Measurements from ENCODE around the gene CCDC63. TPM values are rescaled to one million over a fixed set of nuclear protein-coding genes. Genes with fewer than 3 reads are reported as not detected.

Gene CCDC63
- total RNA-seq, 4 donors from 2014 or later, result not detected

DNA sequence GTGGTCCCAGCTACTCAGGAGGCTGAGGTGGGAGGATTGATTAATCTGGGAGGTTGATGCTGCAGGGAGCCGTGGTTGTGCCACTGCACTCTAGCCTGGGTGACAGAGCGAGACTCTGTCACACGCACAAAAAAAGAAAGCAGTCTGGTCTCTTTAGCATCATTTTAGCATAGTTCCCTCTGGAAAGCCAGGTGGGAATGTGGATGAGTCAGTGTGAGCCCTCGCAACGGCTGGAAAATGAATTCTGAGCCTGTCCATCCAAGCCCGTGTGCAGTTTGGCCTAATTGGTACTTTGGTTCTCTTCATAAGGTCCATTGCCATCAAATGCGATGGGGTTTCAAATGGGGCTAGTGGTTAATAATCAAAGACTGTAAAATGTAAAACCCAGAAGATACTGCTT is 71.2 kb downstream of the CCDC63 start:
- Histone ChIP-seq H3K27ac (no peak overlapping the region), H3K36me3 (no peaks in the 10 kb centered on the region), H3K9me3 (no peaks in the 10 kb centered on the region), H3K4me3 (no peak overlapping the region), H3K4me1 (no peaks in the 10 kb centered on the region), H3K27me3 (no peaks in the 10 kb centered on the region)
- no peak for DNase-seq
- intact Hi-C loops (cut with DNase I; ENCODE audit: low total_unique reads), result no loop called here
- TF ChIP-seq POLR2A (IDR thresholded peaks at IDR 0.05), result no peak
- TF ChIP-seq, protein P1, sequence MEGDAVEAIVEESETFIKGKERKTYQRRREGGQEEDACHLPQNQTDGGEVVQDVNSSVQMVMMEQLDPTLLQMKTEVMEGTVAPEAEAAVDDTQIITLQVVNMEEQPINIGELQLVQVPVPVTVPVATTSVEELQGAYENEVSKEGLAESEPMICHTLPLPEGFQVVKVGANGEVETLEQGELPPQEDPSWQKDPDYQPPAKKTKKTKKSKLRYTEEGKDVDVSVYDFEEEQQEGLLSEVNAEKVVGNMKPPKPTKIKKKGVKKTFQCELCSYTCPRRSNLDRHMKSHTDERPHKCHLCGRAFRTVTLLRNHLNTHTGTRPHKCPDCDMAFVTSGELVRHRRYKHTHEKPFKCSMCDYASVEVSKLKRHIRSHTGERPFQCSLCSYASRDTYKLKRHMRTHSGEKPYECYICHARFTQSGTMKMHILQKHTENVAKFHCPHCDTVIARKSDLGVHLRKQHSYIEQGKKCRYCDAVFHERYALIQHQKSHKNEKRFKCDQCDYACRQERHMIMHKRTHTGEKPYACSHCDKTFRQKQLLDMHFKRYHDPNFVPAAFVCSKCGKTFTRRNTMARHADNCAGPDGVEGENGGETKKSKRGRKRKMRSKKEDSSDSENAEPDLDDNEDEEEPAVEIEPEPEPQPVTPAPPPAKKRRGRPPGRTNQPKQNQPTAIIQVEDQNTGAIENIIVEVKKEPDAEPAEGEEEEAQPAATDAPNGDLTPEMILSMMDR (IDR thresholded peaks at IDR 0.05), result no peak

DNA sequence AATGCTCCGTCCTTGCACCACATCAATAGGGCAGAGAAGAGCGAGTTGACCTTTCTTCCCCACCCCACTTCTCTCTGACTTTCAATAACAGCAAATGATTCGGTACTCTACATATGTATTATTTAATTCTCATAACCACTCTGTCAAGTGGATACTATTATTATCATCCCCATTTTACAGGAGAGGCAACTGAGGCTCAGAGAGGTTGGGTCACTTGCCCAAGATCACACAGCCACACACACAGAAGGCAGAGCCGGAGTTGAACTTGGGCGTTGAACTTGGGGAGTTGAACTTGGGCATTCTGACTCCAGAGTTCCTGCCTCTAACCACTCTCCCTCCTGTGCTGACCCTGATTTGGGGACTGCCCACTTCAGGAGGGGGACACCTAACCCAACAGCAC is 72.9 kb downstream of the CCDC63 start:
- Histone ChIP-seq H3K27ac (no peak overlapping the region), H3K4me1 (no peaks in the 10 kb centered on the region), H3K9me3 (no peaks in the 10 kb centered on the region), H3K4me3 (no peak overlapping the region), H3K36me3 (no peaks in the 10 kb centered on the region), H3K27me3 (no peaks in the 10 kb centered on the region)
- no peak for DNase-seq
- intact Hi-C loops (cut with DNase I; ENCODE audit: low total_unique reads), result no loop called here
- no peak for TF ChIP-seq POLR2A (IDR thresholded peaks at IDR 0.05)
- TF ChIP-seq, protein P1 (IDR thresholded peaks at IDR 0.05), result no peak

DNA sequence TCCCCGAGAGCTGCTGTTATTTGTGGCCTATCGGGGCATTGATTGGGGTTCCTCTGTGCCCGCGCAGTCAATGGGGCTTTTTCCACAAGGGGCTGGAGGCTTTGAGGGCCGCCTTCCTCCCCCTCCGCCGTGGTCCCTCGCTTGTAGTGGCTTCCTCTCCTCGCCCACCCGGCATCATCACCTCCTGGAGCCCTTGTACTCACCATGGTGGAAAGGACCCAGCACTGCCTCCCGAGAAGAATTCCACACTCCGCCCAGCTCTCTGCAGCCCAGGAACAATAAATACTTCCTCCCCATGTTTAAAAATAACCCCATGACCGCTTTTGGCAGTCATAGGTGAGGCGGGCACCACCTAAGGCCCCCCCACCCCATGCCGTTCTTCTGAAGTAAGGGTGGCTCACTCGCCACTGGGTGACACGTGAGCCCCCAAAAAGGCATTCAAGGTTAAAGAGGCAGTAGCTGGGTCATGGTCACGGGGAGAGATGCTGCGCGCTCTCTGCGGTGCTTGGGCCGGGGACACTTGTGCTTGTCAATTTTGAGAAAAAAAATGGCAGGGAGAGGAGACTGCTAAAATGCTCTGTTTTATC is 73.6 kb downstream of the CCDC63 start, which contains the start of gene MYL2:
MYL2 (minus strand) TSS at position 256 of the 587 bp plus-strand sequence; CDS start at position 206, 50 bp downstream.
- Histone ChIP-seq H3K27ac (no peak within 1 kb of the TSS), H3K27me3 (no peaks in the 10 kb centered on the region), H3K4me3 (no peak within 1 kb of the TSS), H3K9me3 (no peaks in the 10 kb centered on the region), H3K4me1 (no peaks in the 10 kb centered on the region), H3K36me3 (no peaks in the 10 kb centered on the region)
- no peak for DNase-seq
- intact Hi-C loops (cut with DNase I; ENCODE audit: low total_unique reads), result no loop called here
- TF ChIP-seq, protein P1 (IDR thresholded peaks at IDR 0.05), result no peak
- TF ChIP-seq POLR2A (IDR thresholded peaks at IDR 0.05), result no peak

DNA sequence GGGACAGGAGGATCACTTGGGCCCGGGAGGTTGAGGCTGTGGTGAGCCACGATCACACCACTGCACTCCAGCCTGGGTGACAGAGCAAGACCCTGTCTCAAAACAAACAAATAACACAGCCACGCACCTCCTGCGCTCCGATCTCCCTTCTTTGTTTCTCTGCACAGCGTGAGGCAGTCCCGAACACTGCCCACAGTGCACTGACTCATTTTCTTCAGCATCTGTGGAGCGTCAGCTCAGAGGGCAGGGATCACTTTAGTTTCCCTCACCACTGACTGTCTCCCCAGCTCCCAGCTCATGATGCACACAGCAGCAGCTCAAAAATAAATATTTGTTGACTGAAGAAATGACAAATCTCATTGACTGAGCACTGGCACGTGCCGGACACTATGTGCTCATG is 74.5 kb downstream of the CCDC63 start:
- H3K4me3 ChIP-seq, result no peak overlapping the region
- intact Hi-C loops (cut with DNase I; ENCODE audit: low total_unique reads), result no loop called here
- H3K9me3 ChIP-seq, result no peaks in the 10 kb centered on the region
- no peak for TF ChIP-seq POLR2A (IDR thresholded peaks at IDR 0.05)
- TF ChIP-seq, protein P1 (IDR thresholded peaks at IDR 0.05), result no peak
- DNase-seq, result no peak
- no peaks in the 10 kb centered on the region for H3K4me1 ChIP-seq
- H3K27ac ChIP-seq, result no peak overlapping the region
- H3K36me3 ChIP-seq, result no peaks in the 10 kb centered on the region
- H3K27me3 ChIP-seq, result no peaks in the 10 kb centered on the region

DNA sequence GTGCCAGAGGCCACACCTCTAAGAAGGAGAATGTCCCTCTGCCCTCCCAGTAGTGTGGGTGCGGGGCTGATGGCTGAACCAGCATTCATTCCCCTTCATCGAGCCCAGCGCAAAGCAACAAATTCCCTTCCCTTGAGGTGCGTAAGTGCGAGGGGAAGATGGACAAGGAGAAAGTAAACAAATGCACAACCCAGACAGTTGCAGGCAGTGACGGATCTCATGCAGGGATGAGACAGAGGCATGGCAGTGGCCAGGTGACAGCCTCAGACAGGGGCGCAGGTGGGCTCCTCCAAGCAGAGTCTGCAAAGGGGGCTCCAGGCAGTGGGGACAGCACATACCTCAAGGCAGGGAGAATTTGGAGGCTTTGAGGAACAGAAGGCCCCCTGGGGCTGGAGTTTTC is 75.9 kb downstream of the CCDC63 start:
- TF ChIP-seq, protein P1 (IDR thresholded peaks at IDR 0.05), result no peak
- no peak for TF ChIP-seq POLR2A (IDR thresholded peaks at IDR 0.05)
- Histone ChIP-seq H3K36me3 (no peaks in the 10 kb centered on the region), H3K27ac (no peak overlapping the region), H3K27me3 (no peaks in the 10 kb centered on the region), H3K4me3 (no peak overlapping the region), H3K4me1 (no peaks in the 10 kb centered on the region), H3K9me3 (no peaks in the 10 kb centered on the region)
- intact Hi-C loops (cut with DNase I; ENCODE audit: low total_unique reads), result no loop called here
- DNase-seq, result no peak
